Glutamatergic neuron (in vitro differentiated cells): Measurements from ENCODE around the gene MALRD1. TPM values are rescaled to one million over a fixed set of nuclear protein-coding genes. Genes with fewer than 3 reads are reported as not detected.

Experiments
- DNase-seq: peaks from one replicate; pipeline ENCODE4 v3.0.0; 2022
- H3K27ac Mint-ChIP-seq: one replicate; pipeline ENCODE4 v1.8.0; 2020; ENCODE audit warnings: mild to moderate bottlenecking, mixed read lengths, inconsistent platforms; ENCODE audit not compliant: unreplicated experiment
- H3K27me3 Mint-ChIP-seq: one replicate; pipeline ENCODE4 v1.8.0; 2020; ENCODE audit warnings: mild to moderate bottlenecking, moderate library complexity, mixed read lengths, inconsistent platforms; ENCODE audit not compliant: unreplicated experiment
- H3K36me3 Mint-ChIP-seq: one replicate; pipeline ENCODE4 v1.8.0; 2020; ENCODE audit warnings: mild to moderate bottlenecking, mixed read lengths, inconsistent platforms; ENCODE audit not compliant: unreplicated experiment
- H3K4me1 Mint-ChIP-seq: one replicate; pipeline ENCODE4 v1.8.0; 2020; ENCODE audit warnings: mild to moderate bottlenecking, low read depth, mixed read lengths, inconsistent platforms; ENCODE audit not compliant: unreplicated experiment
- H3K4me3 Mint-ChIP-seq: one replicate; pipeline ENCODE4 v1.8.0; 2020; ENCODE audit warnings: mild to moderate bottlenecking, mixed read lengths, inconsistent platforms; ENCODE audit not compliant: unreplicated experiment
- H3K9me3 Mint-ChIP-seq: one replicate; pipeline ENCODE4 v1.8.0; 2020; ENCODE audit warnings: mild to moderate bottlenecking, moderate library complexity, mixed read lengths, inconsistent platforms; ENCODE audit not compliant: unreplicated experiment
- total RNA-seq: library from RNA; stranded (reverse); fragmentation: NEBNext Ultra II Directional; extraction: Animal tissue kit (Norgen Biotek cat#: 25700); gene quantifications from one replicate; pipeline ENCODE4 v1.2.1, GENCODE V29; 2021; ENCODE audit not compliant: unreplicated experiment
- TF ChIP-seq, protein P1 (sequence below): fragments of 200-600 bp; sonication (generic); IDR thresholded peaks from one replicate; pipeline ENCODE4 v1.5.0; 2021; ENCODE audit not compliant: partially characterized antibody, unreplicated experiment

The MALRD1 gene
- total RNA-seq, 1 donor from 2014 or later: 0.27 TPM

DNA sequence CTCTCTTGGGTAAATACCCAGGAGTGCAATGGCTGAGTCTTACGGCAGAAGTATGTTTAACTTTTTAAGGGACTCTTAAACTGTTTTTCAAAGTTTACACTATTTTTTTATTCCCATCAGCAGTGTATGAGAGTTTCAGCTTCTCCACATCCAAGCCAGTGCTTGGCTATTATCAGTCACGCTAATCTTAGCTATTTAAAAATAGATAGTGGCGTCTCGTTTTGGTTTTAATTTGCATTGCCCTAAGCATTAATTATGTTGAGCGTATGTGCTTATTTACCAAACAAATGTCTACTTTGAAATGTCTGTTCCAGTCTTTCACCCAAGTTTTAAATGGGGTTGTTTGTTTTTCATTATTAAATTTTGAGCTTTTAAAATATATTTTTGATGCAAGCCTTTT is 164.0 kb downstream of the MALRD1 start:
- Mint-ChIP-seq H3K27me3 (no peaks in the 10 kb centered on the region), H3K36me3 (no peaks in the 10 kb centered on the region), H3K9me3 (no peaks in the 10 kb centered on the region), H3K4me3 (no peak overlapping the region), H3K27ac (no peak overlapping the region), H3K4me1 (no peaks in the 10 kb centered on the region)
- TF ChIP-seq, protein P1, sequence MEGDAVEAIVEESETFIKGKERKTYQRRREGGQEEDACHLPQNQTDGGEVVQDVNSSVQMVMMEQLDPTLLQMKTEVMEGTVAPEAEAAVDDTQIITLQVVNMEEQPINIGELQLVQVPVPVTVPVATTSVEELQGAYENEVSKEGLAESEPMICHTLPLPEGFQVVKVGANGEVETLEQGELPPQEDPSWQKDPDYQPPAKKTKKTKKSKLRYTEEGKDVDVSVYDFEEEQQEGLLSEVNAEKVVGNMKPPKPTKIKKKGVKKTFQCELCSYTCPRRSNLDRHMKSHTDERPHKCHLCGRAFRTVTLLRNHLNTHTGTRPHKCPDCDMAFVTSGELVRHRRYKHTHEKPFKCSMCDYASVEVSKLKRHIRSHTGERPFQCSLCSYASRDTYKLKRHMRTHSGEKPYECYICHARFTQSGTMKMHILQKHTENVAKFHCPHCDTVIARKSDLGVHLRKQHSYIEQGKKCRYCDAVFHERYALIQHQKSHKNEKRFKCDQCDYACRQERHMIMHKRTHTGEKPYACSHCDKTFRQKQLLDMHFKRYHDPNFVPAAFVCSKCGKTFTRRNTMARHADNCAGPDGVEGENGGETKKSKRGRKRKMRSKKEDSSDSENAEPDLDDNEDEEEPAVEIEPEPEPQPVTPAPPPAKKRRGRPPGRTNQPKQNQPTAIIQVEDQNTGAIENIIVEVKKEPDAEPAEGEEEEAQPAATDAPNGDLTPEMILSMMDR: no peak
- DNase-seq: no peak

DNA sequence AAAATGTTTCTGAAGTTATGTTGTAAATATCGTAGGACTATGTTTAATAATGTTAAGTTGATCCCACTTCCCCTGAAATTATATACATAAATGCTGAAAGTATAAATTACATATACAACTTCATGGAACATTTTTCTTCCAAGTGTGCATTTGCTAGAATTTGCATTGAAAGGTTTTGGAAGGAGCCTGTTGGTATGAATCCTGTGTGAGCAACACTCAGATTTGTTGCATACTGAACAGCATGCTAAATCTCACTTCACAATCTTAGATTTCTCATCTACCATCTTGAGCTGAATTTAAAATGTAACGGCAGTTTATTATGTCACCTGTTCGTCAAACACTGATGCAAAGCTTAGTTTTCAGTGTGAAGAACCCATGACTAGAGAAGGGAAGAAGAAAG is 172.6 kb downstream of the MALRD1 start:
- no peaks in the 10 kb centered on the region for H3K4me1 Mint-ChIP-seq
- no peak overlapping the region for H3K4me3 Mint-ChIP-seq
- no peak for DNase-seq
- no peak overlapping the region for H3K27ac Mint-ChIP-seq
- H3K27me3 Mint-ChIP-seq: no peaks in the 10 kb centered on the region
- H3K9me3 Mint-ChIP-seq: no peaks in the 10 kb centered on the region
- no peaks in the 10 kb centered on the region for H3K36me3 Mint-ChIP-seq
- TF ChIP-seq, protein P1: no peak

DNA sequence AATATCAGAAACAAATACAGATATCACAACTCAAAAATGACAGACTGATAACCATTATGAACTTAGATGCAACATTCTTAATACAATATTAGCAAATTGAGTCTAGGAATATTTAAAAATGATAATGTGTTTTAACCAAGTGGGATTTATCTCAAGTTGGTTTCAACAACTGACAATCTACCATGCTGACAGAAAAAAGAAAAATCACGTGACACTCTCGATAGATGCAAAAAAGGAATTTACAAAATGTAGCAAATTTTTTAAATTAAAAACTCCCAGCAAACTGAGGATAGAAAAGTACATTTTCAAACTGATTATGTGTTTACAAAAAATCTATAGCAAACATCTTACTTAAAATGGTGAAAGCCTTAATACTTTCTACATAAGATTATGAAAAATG is 177.4 kb downstream of the MALRD1 start:
- H3K4me3 Mint-ChIP-seq: no peak overlapping the region
- no peak overlapping the region for H3K27ac Mint-ChIP-seq

DNA sequence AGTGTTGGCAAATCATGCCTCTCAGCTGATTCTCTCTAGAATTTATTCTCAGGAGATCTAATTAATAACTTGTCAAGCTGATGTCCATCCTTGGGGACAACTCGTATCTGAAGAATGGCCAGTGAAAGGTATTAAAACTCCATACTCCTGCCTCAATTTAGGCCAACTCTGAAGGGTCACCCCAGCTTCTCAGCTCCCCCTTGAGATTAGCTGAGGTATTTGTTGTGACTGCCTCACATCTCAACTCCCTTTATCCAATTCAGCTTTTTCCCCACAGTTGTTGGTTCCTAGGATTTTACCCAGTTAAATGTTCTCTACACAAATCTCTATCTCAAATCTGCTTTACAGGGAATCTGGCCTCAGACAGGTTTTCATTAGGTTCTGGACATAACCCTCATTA is 182.4 kb downstream of the MALRD1 start:
- Mint-ChIP-seq H3K4me1 (peaks cover 5% of the 10 kb centered on the region), H3K4me3 (no peak overlapping the region), H3K9me3 (no peaks in the 10 kb centered on the region), H3K36me3 (no peaks in the 10 kb centered on the region), H3K27ac (no peak overlapping the region), H3K27me3 (peaks cover 2% of the 10 kb centered on the region)
- DNase-seq: no peak
- TF ChIP-seq, protein P1: no peak

More for the DNA sequence above, 177.4 kb downstream of the MALRD1 start:
- TF ChIP-seq, protein P1: no peak
- H3K27me3 Mint-ChIP-seq: peaks cover 2% of the 10 kb centered on the region
- H3K9me3 Mint-ChIP-seq: no peaks in the 10 kb centered on the region
- H3K36me3 Mint-ChIP-seq: no peaks in the 10 kb centered on the region
- H3K4me1 Mint-ChIP-seq: no peaks in the 10 kb centered on the region
- no peak for DNase-seq

DNA sequence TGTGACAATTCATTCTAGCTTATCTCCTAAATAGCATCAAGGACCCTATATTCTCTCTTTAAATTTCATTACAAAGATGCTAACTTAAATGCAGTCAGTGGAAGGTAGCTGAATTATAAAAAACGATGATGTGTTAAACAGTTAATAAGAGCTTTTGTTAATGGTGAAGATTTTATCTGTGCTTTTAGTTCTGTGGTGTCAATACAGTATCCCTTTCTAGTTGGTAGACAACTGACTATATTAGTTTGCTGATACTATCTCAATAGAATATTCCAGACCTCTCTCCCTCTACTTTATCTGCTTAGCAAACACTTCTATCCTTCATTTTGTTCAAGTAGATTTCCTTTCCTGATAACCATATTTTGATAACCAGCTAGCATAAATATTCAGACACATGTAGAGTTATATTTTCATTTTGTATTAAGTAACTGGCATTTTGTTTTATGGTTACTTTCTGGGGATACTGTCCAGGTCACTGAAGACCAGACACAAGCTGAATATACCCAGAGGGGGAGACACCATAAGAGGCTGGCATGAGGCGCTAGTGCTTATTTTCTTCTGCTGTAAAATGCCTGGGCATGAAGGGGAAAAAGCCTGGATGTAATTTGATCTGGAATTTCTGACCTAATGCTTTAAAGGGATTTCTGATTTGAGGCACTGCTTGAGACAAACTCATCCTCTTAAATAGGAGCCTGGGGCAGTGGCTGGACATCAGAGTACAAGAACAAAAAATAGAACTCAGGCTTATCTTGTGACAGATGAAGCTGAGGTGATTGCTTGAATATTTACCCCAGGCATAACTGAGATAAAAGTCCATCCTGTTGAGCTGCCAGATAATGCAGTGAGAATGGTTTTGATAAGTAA is 197.5 kb downstream of the MALRD1 start:
- no peak overlapping the region for H3K27ac Mint-ChIP-seq
- no peak for DNase-seq
- H3K4me3 Mint-ChIP-seq: no peak overlapping the region
- no peaks in the 10 kb centered on the region for H3K4me1 Mint-ChIP-seq
- no peaks in the 10 kb centered on the region for H3K27me3 Mint-ChIP-seq
- H3K36me3 Mint-ChIP-seq: no peaks in the 10 kb centered on the region
- TF ChIP-seq, protein P1: no peak
- H3K9me3 Mint-ChIP-seq: no peaks in the 10 kb centered on the region
